Mesothelial cell of epicardium (in vitro differentiated cells): ENCODE measurements around the gene SAMD10. TPM values are rescaled to one million over a fixed set of nuclear protein-coding genes. Genes with fewer than 3 reads are reported as not detected.

ENCODE experiments used
- DNase-seq, 2 experiments: peaks; one replicate each; pipeline ENCODE4 v3.0.0; 2021; ENCODE audit warnings: low spot score in 2 of 2; ENCODE audit not compliant: unreplicated experiment in 2 of 2
- H3K27ac Mint-ChIP-seq: 2 replicates; pipeline ENCODE4 v1.8.0; 2021; ENCODE audit warnings: mixed read lengths
- H3K27me3 Mint-ChIP-seq: 2 replicates; pipeline ENCODE4 v1.8.0; 2021; ENCODE audit warnings: low read depth, mixed read lengths
- H3K36me3 Mint-ChIP-seq: 2 replicates; pipeline ENCODE4 v1.8.0; 2021; ENCODE audit warnings: mixed read lengths
- H3K4me1 Mint-ChIP-seq: 2 replicates; pipeline ENCODE4 v1.8.0; 2021; ENCODE audit warnings: mixed read lengths
- H3K4me3 Mint-ChIP-seq: 2 replicates; pipeline ENCODE4 v1.8.0; 2021; ENCODE audit warnings: mild to moderate bottlenecking, moderate library complexity, mixed read lengths
- H3K9me3 Mint-ChIP-seq: 2 replicates; pipeline ENCODE4 v1.8.0; 2021; ENCODE audit warnings: mixed read lengths
- total RNA-seq: library from RNA; stranded (reverse); gene quantifications from 3 replicates; pipeline ENCODE4 v1.2.1, GENCODE V29; 2021
- TF ChIP-seq, protein P1 (sequence below): fragments of 200-600 bp; sonication (generic); IDR thresholded peaks from one replicate; pipeline ENCODE4 v1.5.0; 2021; ENCODE audit warnings: antibody characterized with exemption; ENCODE audit not compliant: unreplicated experiment

Gene SAMD10
- 10.3 to 11.7 TPM (median 11.4 TPM) in 3 replicates for total RNA-seq

DNA sequence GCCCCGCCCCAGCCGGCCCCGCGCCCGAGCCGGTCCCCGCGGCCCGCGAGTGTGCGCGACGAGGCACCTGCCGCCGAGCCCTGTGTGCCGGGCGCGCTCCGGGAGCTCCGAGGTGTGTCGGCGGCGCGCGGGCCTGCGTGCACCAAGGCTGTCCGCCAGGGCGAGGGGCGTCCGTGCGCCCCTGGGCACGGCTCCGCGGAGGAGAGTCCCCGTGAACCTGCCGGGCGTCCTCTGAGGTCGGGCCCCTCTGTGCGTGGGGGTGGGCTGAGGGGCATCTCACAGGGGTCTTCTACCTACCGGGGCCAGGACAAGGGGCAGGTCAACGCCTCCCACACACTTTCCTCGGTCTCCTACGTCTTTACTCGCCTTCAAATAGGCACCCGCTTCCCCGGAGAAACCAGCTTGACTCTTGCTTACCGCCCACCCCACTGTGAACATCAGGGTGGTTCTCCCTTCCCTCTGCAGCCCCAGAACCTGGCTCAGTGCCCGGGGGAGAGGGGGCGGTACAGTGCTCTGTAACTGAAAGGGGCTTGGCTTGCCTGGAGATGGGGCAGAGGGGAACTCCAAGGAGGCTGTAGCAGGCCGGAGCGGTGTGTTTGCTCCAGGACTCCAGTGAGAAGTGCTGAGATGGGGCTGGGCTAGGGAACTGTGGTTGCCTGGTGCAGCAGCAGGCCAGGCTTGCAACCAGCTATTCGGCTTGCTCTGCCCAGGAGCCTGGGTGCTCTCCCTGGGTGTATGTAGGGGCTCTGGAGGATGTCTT lies at the start of gene SAMD10:
Gene SAMD10 (minus strand): TSS at position 86 of the 760 bp plus-strand sequence. CDS start 175 bp downstream, outside the sequence.
- TF ChIP-seq, protein P1, sequence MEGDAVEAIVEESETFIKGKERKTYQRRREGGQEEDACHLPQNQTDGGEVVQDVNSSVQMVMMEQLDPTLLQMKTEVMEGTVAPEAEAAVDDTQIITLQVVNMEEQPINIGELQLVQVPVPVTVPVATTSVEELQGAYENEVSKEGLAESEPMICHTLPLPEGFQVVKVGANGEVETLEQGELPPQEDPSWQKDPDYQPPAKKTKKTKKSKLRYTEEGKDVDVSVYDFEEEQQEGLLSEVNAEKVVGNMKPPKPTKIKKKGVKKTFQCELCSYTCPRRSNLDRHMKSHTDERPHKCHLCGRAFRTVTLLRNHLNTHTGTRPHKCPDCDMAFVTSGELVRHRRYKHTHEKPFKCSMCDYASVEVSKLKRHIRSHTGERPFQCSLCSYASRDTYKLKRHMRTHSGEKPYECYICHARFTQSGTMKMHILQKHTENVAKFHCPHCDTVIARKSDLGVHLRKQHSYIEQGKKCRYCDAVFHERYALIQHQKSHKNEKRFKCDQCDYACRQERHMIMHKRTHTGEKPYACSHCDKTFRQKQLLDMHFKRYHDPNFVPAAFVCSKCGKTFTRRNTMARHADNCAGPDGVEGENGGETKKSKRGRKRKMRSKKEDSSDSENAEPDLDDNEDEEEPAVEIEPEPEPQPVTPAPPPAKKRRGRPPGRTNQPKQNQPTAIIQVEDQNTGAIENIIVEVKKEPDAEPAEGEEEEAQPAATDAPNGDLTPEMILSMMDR = no peak
- Mint-ChIP-seq H3K4me3 (peak within 1 kb of the TSS; percentile 95), H3K9me3 (no peaks in the 10 kb centered on the region), H3K36me3 (peaks cover 11% of the 10 kb centered on the region), H3K4me1 (peaks cover 35% of the 10 kb centered on the region), H3K27ac (peak within 1 kb of the TSS; percentile 98), H3K27me3 (peaks cover 19% of the 10 kb centered on the region)
- DNase-seq = peak; percentile 72 to 86

DNA sequence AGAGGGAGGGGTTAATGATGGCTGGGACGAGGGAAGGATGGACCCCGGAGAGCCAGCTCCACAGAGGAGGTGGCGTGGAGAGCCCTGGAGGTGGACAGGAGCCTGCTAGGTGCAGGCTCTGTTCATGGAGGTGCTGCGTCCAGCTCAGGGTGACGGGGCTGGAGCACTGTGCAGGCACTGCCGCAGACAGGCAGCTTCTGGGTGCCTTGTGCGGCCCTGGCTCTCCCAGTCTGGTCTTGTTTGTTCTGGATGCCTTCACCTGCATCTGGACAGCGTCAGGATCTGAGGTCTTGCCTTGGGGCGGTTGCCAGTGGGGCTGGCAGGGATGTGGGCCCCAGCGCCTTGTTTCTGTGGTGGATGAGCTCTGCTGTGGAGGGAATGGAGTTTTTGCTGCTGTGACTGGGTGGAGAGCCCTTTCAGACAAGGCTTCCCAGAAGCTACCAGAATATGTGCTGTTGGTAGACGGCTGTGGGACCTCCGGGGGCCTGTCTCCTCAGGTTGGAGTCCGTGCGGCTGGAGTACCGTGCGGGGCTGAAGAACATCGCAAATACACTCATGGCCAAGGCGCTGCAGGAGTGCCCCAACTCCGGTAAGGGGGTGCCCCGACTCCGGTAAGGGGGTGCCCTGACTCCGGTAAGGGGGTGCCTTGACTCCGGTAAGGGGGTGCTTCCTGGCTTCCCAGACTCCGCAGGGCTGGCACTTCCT lies 48.7 kb upstream of the SAMD10 start:
- Mint-ChIP-seq H3K27ac (no peak overlapping the region), H3K36me3 (peaks cover 32% of the 10 kb centered on the region), H3K4me1 (no peaks in the 10 kb centered on the region), H3K27me3 (no peaks in the 10 kb centered on the region), H3K4me3 (no peak overlapping the region), H3K9me3 (no peaks in the 10 kb centered on the region)
- TF ChIP-seq, protein P1 = no peak
- no peak for DNase-seq

DNA sequence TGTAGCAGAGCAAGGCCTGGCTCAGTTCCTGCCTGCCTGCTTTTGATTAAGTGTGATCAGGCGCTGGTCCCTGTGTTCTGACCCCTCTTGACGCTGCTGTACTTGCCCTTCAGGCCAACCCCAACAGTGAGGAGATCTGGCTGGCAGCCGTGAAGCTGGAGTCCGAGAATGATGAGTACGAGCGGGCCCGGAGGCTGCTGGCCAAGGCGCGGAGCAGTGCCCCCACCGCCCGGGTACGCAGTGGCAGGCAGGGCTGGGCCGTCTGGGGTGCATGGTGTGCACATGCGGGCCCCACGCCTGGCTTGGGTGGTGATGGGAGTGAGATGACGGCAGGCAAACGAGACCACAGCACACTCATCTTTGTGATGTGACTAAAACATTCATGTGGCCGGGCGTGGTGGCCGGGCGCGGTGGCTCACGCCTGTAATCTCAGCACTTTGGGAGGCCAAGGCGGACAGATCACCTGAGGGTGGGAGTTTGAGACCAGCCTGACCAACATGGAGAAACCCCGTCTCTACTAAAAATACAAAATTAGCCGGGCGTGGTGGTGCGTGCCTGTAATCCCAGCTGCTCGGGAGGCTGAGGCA lies 46.5 kb upstream of the SAMD10 start:
- Mint-ChIP-seq H3K36me3 (peaks cover 40% of the 10 kb centered on the region), H3K9me3 (no peaks in the 10 kb centered on the region), H3K27me3 (no peaks in the 10 kb centered on the region)

DNA sequence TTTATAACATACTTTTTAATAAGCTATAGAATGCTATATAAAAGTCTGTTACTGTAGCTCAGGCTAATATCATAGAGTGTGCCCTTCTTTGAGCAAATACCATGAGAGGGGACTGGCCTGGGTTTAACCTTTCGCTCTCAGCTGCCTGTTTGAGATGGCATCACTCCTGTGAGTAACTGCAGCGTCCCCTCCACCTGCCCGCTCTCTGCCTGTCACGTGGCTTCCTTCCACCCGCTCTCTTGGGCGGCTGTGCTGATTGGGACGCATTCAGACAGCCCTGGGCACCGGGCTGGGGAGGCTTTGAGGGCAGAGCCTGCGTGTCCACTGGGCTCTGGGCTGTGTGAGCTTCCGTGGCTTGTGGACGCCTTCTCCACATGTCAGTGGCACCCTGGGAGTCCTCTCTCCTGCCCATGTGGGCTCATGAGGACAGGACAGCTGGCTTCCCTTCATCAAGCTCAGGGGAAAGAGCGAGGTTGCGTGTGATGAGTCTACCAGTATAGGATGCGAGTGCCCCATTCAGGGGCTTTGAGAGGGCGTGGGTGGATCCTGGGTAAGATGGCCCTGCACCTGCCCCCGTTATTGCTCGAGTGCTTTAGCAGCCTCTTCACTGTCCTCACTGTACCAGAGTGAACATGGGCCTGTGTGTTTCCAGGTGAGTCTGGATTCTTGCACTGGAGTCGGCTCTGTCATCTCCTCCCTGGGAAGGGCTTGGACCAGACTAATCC lies 45.8 kb upstream of the SAMD10 start:
- Mint-ChIP-seq H3K27ac (no peak overlapping the region), H3K9me3 (no peaks in the 10 kb centered on the region), H3K4me3 (no peak overlapping the region), H3K4me1 (no peaks in the 10 kb centered on the region), H3K36me3 (peaks cover 36% of the 10 kb centered on the region), H3K27me3 (no peaks in the 10 kb centered on the region)
- TF ChIP-seq, protein P1 = no peak
- DNase-seq = no peak

More for the DNA sequence above, 46.5 kb upstream of the SAMD10 start:
- no peaks in the 10 kb centered on the region for H3K4me1 Mint-ChIP-seq
- TF ChIP-seq, protein P1 = no peak
- no peak for DNase-seq
- H3K4me3 Mint-ChIP-seq = no peak overlapping the region
- no peak overlapping the region for H3K27ac Mint-ChIP-seq

DNA sequence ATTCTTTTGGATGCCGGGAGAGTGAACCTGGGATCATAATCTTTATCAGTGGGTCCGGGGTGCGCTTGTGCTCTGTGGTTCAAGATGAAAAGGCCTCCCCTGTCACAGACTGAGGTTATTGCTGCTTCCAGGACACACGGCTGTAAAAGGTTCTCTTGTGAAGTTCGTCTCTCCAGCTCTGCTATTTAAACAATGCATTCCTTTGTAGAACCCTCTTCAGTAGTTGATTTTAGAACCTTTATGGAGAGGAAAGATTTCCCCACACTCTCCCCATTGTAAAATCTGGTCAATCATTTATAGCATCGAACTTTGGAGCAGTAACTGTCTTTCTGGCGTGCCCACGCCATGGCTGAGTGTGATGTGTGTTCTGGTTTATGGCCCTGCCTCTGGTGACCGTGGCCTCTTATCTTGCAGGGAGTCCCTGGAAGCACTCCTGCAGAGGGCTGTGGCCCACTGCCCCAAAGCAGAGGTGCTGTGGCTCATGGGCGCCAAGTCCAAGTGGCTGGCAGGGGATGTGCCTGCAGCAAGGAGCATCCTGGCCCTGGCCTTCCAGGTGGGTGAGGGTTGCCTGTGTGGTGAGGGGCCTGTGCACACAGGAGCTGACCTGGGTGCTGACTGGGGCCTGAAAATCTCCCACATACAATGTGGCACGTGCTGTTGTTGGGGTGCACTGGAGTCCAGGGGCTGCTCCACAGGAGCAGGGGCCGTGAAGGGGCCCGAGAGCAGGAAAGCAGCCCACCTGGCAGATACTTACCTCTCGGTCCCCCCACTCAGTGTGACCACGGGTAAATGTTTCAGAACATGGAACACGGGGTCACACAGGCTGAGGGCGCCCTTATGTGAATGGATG lies 44.9 kb upstream of the SAMD10 start:
- no peaks in the 10 kb centered on the region for H3K4me1 Mint-ChIP-seq
- no peaks in the 10 kb centered on the region for H3K27me3 Mint-ChIP-seq
- H3K9me3 Mint-ChIP-seq = no peaks in the 10 kb centered on the region
- DNase-seq = no peak
- TF ChIP-seq, protein P1 = no peak
- peaks cover 40% of the 10 kb centered on the region for H3K36me3 Mint-ChIP-seq
- no peak overlapping the region for H3K27ac Mint-ChIP-seq
- H3K4me3 Mint-ChIP-seq = no peak overlapping the region
